ENCODE results near the gene PIK3CD. TPM values are rescaled to one million over a fixed set of nuclear protein-coding genes. Genes with fewer than 3 reads are reported as not detected.

PIK3CD gene
- total RNA-seq, 1 donor from 2014 or later, result 28.3 TPM

DNA sequence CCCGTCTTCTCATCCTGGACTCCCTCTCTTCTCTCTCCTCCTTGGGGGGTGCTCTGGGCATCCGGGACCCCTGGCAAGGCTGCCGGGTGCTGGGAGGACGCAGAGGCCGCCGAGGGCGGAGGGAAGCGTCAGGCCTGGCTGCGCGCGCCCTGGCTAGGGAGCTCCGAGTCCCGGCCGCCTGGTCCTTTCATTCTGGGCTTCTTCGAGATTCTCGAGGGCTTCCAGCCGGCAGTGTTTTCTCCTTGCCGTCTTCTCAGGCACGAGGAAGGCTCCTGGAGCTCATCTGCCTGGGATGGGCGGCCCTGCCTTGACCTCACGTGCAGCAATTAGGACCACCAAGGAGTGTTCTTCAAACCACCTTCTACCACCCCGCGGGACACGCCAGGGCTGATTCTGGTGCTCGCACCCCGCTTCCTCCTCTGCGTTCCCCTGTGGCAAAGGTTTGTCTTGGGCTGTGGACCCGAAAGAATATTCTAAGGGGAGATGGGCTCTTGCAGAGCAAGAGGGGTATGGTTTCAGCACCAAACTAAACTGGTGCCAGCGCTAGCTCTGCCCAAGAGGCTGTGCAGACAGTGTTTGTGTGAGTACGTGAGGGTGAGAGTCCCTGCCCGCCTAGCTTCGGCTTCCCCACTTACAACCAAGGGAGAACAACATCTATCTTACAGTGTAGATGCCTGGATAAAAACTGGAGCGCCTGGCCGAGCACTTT, 36.5 kb downstream of the PIK3CD start:
- Histone ChIP-seq H3K27me3 (ENCODE audit: low read depth) (no peaks in the 10 kb centered on the region), H3K9me3 (no peaks in the 10 kb centered on the region), H3K4me3 (peak overlapping the region; percentile 66), H3K36me3 (peaks cover 8% of the 10 kb centered on the region), H3K4me1 (peaks cover 39% of the 10 kb centered on the region), H3K27ac (peak overlapping the region; percentile 31)
- intact Hi-C loops (cut with DNase I), result no loop called here
- TF ChIP-seq, protein P1, sequence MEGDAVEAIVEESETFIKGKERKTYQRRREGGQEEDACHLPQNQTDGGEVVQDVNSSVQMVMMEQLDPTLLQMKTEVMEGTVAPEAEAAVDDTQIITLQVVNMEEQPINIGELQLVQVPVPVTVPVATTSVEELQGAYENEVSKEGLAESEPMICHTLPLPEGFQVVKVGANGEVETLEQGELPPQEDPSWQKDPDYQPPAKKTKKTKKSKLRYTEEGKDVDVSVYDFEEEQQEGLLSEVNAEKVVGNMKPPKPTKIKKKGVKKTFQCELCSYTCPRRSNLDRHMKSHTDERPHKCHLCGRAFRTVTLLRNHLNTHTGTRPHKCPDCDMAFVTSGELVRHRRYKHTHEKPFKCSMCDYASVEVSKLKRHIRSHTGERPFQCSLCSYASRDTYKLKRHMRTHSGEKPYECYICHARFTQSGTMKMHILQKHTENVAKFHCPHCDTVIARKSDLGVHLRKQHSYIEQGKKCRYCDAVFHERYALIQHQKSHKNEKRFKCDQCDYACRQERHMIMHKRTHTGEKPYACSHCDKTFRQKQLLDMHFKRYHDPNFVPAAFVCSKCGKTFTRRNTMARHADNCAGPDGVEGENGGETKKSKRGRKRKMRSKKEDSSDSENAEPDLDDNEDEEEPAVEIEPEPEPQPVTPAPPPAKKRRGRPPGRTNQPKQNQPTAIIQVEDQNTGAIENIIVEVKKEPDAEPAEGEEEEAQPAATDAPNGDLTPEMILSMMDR (IDR thresholded peaks at IDR 0.05), result no peak
- peak; percentile 35 to 40 for ATAC-seq
- no peak for DNase-seq

DNA sequence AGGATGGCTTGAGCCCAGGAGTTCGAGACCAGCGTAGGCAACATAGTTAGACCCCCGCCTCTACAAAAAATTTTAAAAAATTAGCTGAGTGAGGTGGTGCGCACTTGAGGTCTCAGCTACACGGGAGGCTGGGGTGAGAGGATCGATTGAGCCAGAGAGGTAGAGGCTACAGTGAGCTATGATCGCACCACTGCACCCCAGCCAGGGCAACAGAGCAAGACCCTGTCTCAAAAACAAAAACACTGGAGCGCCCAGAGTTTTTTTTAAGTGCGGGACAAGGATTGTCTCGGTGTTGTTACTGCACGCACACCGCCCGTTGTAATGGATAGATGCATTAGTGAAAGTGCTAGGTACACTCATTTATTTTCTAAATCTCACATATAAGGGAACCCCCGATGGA, 37.1 kb downstream of the PIK3CD start:
- H3K4me1 ChIP-seq, result peaks cover 39% of the 10 kb centered on the region
- no peaks in the 10 kb centered on the region for H3K27me3 ChIP-seq (ENCODE audit: low read depth)
- no peak for ATAC-seq
- DNase-seq, result no peak
- no peaks in the 10 kb centered on the region for H3K9me3 ChIP-seq
- peaks cover 12% of the 10 kb centered on the region for H3K36me3 ChIP-seq
- peak overlapping the region; percentile 66 for H3K4me3 ChIP-seq
- TF ChIP-seq, protein P1 (IDR thresholded peaks at IDR 0.05), result no peak
- H3K27ac ChIP-seq, result no peak overlapping the region
- intact Hi-C loops (cut with DNase I), result no loop called here

DNA sequence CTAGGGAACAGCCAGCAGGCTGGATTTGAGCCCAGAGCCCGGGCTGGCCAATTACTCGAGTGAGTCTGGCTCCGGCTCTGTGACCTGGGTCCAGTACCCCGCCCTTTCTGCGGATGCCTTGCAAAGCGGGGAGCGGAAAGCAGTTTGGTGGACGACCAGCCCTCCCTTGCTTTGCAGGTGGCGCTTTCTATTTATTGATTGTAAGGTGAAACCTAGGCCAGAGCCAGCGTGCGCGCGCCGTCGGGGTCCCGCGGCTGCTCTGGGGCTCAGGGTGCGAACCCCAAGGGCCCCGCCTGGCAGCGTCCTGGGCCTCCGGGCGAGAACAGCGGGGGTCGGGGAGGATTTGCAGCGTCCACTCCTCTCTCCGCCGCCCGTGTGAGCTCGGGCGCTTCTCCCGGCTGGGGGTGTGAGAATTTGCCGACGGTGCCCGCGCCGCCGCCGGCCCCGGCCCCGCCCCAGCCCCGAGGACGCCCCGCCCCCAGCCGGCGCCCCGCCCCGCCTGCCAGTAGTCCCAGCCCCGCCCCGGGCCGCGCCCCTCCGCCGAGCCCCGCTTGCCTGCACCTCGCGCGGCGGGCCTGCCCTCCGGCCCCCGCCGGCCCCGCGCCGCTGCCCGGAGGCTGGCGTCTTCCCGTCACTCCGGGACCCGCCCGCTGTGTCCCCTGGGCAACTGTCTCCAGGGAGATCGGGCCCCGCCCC, 37.6 kb downstream of the PIK3CD start:
- Histone ChIP-seq H3K9me3 (no peaks in the 10 kb centered on the region), H3K27me3 (ENCODE audit: low read depth) (no peaks in the 10 kb centered on the region), H3K4me3 (peak overlapping the region; percentile 66), H3K27ac (peak overlapping the region; percentile 69), H3K36me3 (peaks cover 16% of the 10 kb centered on the region), H3K4me1 (peaks cover 39% of the 10 kb centered on the region)
- intact Hi-C loops (cut with DNase I), result no loop called here
- peak; percentile 91 for DNase-seq
- ATAC-seq, result peak; percentile 93 to 95
- TF ChIP-seq, protein P1 (IDR thresholded peaks at IDR 0.05), result no peak

DNA sequence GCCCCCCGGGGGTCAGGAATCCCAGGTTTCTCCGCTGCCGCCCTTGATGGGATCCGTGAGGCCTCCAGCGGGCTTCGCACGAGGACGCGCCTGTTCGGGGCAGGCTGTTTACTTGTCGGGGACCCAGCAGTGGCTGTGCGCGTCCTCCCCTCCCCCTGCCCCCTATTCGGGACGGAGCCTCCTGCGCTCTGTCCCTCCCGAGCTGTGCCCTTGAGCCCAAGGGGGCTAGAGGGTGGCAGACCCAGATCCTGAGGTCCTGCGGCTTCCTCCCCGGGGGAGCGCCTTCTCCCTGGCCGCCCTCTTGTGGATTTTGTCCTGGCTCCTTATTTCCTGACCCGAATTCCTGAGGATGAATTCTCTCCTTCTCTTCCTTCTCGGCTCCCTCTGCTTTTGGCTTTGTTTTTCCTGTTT, 38.4 kb downstream of the PIK3CD start:
- H3K9me3 ChIP-seq, result no peaks in the 10 kb centered on the region
- H3K4me3 ChIP-seq, result peak overlapping the region; percentile 66
- H3K4me1 ChIP-seq, result peaks cover 39% of the 10 kb centered on the region
- DNase-seq, result peak; percentile 57
- intact Hi-C loops (cut with DNase I), result no loop called here
- no peaks in the 10 kb centered on the region for H3K27me3 ChIP-seq (ENCODE audit: low read depth)
- H3K36me3 ChIP-seq, result peaks cover 17% of the 10 kb centered on the region
- TF ChIP-seq, protein P1 (IDR thresholded peaks at IDR 0.05), result no peak
- peak; percentile 16 to 41 for ATAC-seq
- peak overlapping the region; percentile 69 for H3K27ac ChIP-seq

DNA sequence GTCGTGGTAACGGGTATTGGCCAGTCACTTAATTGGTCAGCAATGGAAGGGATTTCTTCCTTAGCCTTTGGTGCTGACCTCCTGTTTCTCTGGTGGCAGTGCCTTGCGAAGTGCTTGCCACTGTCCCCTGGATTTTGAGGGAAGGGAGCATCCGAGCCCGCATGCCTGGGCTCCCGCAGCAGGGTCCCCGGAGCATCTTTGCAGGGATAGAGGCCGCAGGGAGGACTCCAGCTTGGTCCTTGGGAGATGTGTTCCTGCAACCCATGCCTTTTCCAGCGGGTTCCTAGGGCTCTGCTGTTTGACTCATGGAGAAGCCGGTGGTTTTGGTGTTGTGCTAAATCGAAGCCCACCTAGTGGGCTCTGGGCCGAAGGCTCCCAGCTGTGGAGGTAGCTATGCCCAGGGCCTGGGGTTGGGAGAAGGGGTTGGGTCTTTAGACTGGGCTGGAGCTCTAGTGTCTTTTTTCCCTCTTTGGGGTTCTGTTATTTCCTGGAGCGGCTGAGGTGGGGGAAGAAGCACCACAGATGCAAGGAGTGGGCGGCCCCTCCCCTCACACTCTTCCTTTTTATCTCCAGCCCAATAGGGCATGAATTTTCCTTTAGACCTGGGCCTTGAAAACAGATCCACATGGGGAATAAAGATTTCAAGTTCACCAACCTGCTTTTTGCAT, 39.0 kb downstream of the PIK3CD start:
- peaks cover 17% of the 10 kb centered on the region for H3K36me3 ChIP-seq
- TF ChIP-seq, protein P1 (IDR thresholded peaks at IDR 0.05), result no peak
- intact Hi-C loops (cut with DNase I), result no loop called here
- DNase-seq, result no peak
- peak overlapping the region; percentile 69 for H3K27ac ChIP-seq
- no peak for ATAC-seq
- H3K9me3 ChIP-seq, result no peaks in the 10 kb centered on the region
- H3K27me3 ChIP-seq (ENCODE audit: low read depth), result no peaks in the 10 kb centered on the region
- H3K4me1 ChIP-seq, result peaks cover 39% of the 10 kb centered on the region
- peak overlapping the region; percentile 66 for H3K4me3 ChIP-seq

Measured in lower lobe of right lung (tissue), 2 donors.